Heart left ventricle (tissue), 16 donors: Measurements from ENCODE around the gene SBK1. TPM values are rescaled to one million over a fixed set of nuclear protein-coding genes. Genes with fewer than 3 reads are reported as not detected.
A peak's percentile ranks its signal among the peaks of the same experiment; 100 is the strongest.

Source experiments
- ATAC-seq, 4 donors: fragments of 200-7000 bp; cut with Tn5 transposase; one replicate each; pipeline ENCODE4 v1.9.1; 2020 to 2022; ENCODE audit warnings: moderate library complexity in 4 of 4, mild to moderate bottlenecking in 3 of 4, moderate number of reproducible peaks in 1 of 4
- DNase-seq, 5 donors: peaks; one replicate each; pipeline ENCODE4 v3.0.0-alpha.2; 2020
- H3K27ac ChIP-seq, 12 donors: fragments of 200-600 bp; sonication (generic) in 4 of 12; one replicate each; pipeline versions ENCODE4 v1.5.0 to v1.8.0; 2016 to 2022; ENCODE audit warnings: mild to moderate bottlenecking in 2 of 12
- H3K27me3 ChIP-seq, 9 donors: fragments of 200-600 bp; sonication (generic) in 2 of 9; one replicate each; pipeline versions ENCODE4 v1.5.1 to v1.8.0; 2016 to 2022; ENCODE audit warnings: mild to moderate bottlenecking in 3 of 9
- H3K36me3 ChIP-seq, 9 donors: fragments of 200-600 bp; sonication (generic) in 2 of 9; one replicate each; pipeline versions ENCODE4 v1.5.0 to v1.8.0; 2018 to 2022; ENCODE audit warnings: mild to moderate bottlenecking in 2 of 9
- H3K4me1 ChIP-seq, 12 donors: fragments of 200-600 bp; sonication (generic) in 4 of 12; one replicate each; pipeline versions ENCODE4 v1.5.0 to v1.8.0; 2016 to 2022; ENCODE audit warnings: mild to moderate bottlenecking in 3 of 12
- H3K4me3 ChIP-seq, 12 donors: fragments of 200-600 bp; sonication (generic) in 4 of 12; one replicate each; pipeline versions ENCODE4 v1.5.0 to v1.8.0; 2017 to 2022; ENCODE audit warnings: mild to moderate bottlenecking in 9 of 12, moderate library complexity in 4 of 12
- H3K9me3 ChIP-seq, 12 donors: fragments of 200-600 bp; sonication (generic) in 4 of 12; one replicate each; pipeline versions ENCODE4 v1.5.0 to v1.8.0; 2016 to 2022; ENCODE audit warnings: mild to moderate bottlenecking in 1 of 12
- CTCF ChIP-seq, 12 donors: fragments of 200-600 bp; sonication (generic) in 4 of 12; IDR thresholded peaks; one replicate each; pipeline versions ENCODE4 v1.5.0 to v1.8.0; 2018 to 2022; ENCODE audit warnings: antibody characterized with exemption in 12 of 12, mild to moderate bottlenecking in 5 of 12
- POLR2A ChIP-seq, 2 donors: fragments of 450-650 bp; IDR thresholded peaks; one replicate each; pipeline ENCODE4 v1.6.1; 2017; ENCODE audit warnings: antibody characterized with exemption in 2 of 2, mild to moderate bottlenecking in 2 of 2, moderate library complexity in 2 of 2
- WGBS, 4 donors: extraction: QIAGEN DNeasy Blood & Tissue Kit in 2 of 4; methylation state at CpG; one replicate each; pipeline versions ENCODE4 v1.1.5 to v1.1.7; 2013 to 2018; 5-methylcytosine and 5-hydroxymethylcytosine counted together
- intact Hi-C, 10 donors: fragments of 100-400 bp; cut with DNase I; formaldehyde crosslinking; loops; one replicate each; pipeline versions ENCODE4 v1.11.1 to v1.14.2; 2022
- polyA plus RNA-seq, 2 donors: library from polyadenylated mRNA; stranded (reverse); fragments of 200-250 nt; gene quantifications; one replicate each; pipeline ENCODE4 v1.2.3, GENCODE V29; 2013
- total RNA-seq, 9 donors: library from RNA; depleted of rRNA in 2 of 9; stranded (reverse); fragments of >200 nt in 2 of 9; fragmentation: NEBNext Ultra II Directional in 3 of 9; extraction: Animal tissue kit (Norgen Biotek cat#: 25700) in 3 of 9; gene quantifications; one replicate each; pipeline versions ENCODE4 v1.1.0 to v1.2.4, GENCODE V29; 2016 to 2023
- donor health status: ischemic (EF 13 %, LVEDD 7.1; RV severe dilation, severe dysfunction).
- donor health status: healthy with polysubstance abuse.
- donor health status: DM: no; HTN: yes; CAD: no.
- donor health status: DM: no; HTN: no; CAD: no.
- donor health status: ischemic (EF 25% LVEDD 6.9; RV normal size, moderate dysfunction).
- donor health status: ischemic (EF 25% LVEDD 5.7; RV mildly dilated, moderate dysfunction).
- donor health status: healthy.
- donor health status: DM: yes; HTN: yes; CAD: no.
- donor health status: ischemic (EF 35%, LVEDD 5.7; RV mildly dilated, moderate dysfunction).
- donor health status: nonischemic (EF 11% LVEDD 7.7; RV severe dilation, severe dysfunction).
- donor health status: DM: yes; HTN: yes; CAD: no.
- donor health status: PGD.
- donor health status: ischemic (EF 29% LVEDD 5.4; RV normal size, mild dysfunction).
- donor health status: nonischemic (EF 23%, LVEDD 6.1; RV moderate dilation, normal function).

Gene SBK1
- total and polyA plus RNA-seq, 11 donors, result 0.69 to 6.1 (median 2.4) TPM

- DNase-seq, result no peak
- H3K4me1 ChIP-seq, result peaks cover 0 to 22% (median 0%) of the 10 kb centered on the region in 12 donors
- intact Hi-C loops, result loop anchor here in 1 of 10 donors (10.0 kb wide), 1 partner anchor 291 kb away; no protein-coding TSS in a partner anchor
- TF ChIP-seq POLR2A (IDR thresholded peaks at IDR 0.05) (no peak), CTCF (IDR thresholded peaks at IDR 0.05) (no peak)
- no peak overlapping the region for H3K4me3 ChIP-seq
- H3K27ac ChIP-seq, result no peak overlapping the region
- H3K9me3 ChIP-seq, result no peaks in the 10 kb centered on the region
- no peaks in the 10 kb centered on the region for H3K36me3 ChIP-seq
- 35 to 45% (median 41%) methylated on average over 11 of the region's 11 CpGs for WGBS, 4 donors
- no peak for ATAC-seq
- no peaks in the 10 kb centered on the region for H3K27me3 ChIP-seq
Observed at GRCh38 chr16:28313587-28313986, 21.3 kb downstream of the SBK1 start.

- Histone ChIP-seq H3K9me3 (no peaks in the 10 kb centered on the region), H3K4me3 (no peak overlapping the region), H3K36me3 (no peaks in the 10 kb centered on the region), H3K27ac (no peak overlapping the region), H3K27me3 (no peaks in the 10 kb centered on the region), H3K4me1 (peaks cover 0 to 7% (median 0%) of the 10 kb centered on the region in 12 donors)
- ATAC-seq (no peak), DNase-seq (no peak)
- intact Hi-C loops, result loop anchor here in 5 of 10 donors (2.0 to 10.0 kb wide), 4 partner anchors 39 to 289 kb away; no protein-coding TSS in a partner anchor
- TF ChIP-seq CTCF (IDR thresholded peaks at IDR 0.05), result no peak
- no peak for TF ChIP-seq POLR2A (IDR thresholded peaks at IDR 0.05)
- 80 to 88% (median 82%) methylated on average over 6 of the region's 6 CpGs for WGBS, 4 donors
Observed at GRCh38 chr16:28316054-28316453, 23.7 kb downstream of the SBK1 start.

DNA sequence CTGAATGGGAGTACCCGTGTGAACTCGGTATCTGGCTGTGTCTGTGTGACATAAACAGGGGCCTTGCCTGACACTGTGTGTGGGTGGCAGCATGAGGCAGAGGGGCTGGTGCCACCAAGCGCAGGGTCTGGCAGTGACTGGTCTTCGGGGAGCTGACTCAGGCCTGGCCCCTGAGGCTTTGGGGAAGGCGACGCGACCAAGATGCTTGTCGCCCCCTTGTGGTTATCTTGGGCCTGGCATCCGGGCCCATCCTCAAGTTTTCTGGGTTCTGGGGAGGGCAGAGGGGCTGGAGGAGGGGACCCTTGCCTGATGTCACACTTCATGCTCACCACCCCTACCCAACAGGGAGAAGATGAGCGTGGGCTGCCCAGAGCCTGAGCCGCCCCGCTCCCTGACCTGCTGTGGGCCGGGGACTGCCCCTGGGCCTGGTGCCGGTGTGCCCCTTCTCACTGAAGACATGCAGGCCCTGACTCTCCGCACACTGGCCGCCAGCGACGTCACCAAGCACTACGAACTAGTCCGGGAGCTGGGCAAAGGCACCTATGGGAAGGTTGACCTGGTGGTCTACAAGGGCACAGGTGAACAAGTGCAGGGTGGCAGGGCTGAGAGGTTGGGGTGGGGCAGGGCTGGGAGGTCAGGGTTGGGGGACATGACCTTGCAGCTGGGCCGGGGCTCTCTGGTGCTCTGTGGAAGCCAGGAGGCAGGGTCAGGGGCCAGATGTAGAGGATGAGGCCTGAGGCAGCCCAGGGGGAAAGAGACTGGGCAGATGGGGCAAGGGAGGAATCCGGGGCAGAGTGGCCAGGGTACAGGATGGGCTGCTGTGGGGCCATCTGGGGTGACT, 24.9 kb downstream of the SBK1 start:
- Histone ChIP-seq H3K9me3 (no peaks in the 10 kb centered on the region), H3K4me3 (no peak overlapping the region), H3K27ac (no peak overlapping the region), H3K4me1 (peaks cover 0 to 7% (median 0%) of the 10 kb centered on the region in 12 donors), H3K36me3 (no peaks in the 10 kb centered on the region), H3K27me3 (no peaks in the 10 kb centered on the region)
- TF ChIP-seq POLR2A (IDR thresholded peaks at IDR 0.05) (no peak), CTCF (IDR thresholded peaks at IDR 0.05) (peak; percentile 65 to 87 (median 80))
- intact Hi-C loops, result loop anchor here in 9 of 10 donors (1.0 to 10.0 kb wide), 6 partner anchors 39 to 288 kb away; no protein-coding TSS in a partner anchor
- 52 to 58% (median 54%) methylated on average over 16 to 22 of the region's 22 CpGs for WGBS, 4 donors
- peak in 3 of 4 donors; percentile 40 to 54 (median 52) for ATAC-seq
- peak; percentile 28 to 79 (median 44) for DNase-seq

GRCh38 chr16:28318042-28318744, 25.9 kb downstream of the SBK1 start:
- H3K4me3 ChIP-seq, result no peak overlapping the region
- no peak overlapping the region for H3K27ac ChIP-seq
- no peaks in the 10 kb centered on the region for H3K27me3 ChIP-seq
- peaks cover 0 to 7% (median 0%) of the 10 kb centered on the region in 12 donors for H3K4me1 ChIP-seq
- intact Hi-C loops, result loop anchor here in 2 of 10 donors (5.0 to 10.0 kb wide), 2 partner anchors 41 to 287 kb away; no protein-coding TSS in a partner anchor
- 85 to 90% (median 87%) methylated on average over 8 to 9 of the region's 9 CpGs for WGBS, 4 donors
- DNase-seq (no peak), ATAC-seq (no peak)
- TF ChIP-seq CTCF (IDR thresholded peaks at IDR 0.05), result no peak
- TF ChIP-seq POLR2A (IDR thresholded peaks at IDR 0.05), result no peak
- no peaks in the 10 kb centered on the region for H3K36me3 ChIP-seq
- no peaks in the 10 kb centered on the region for H3K9me3 ChIP-seq
